ENCODE data around the gene VPS13C.
A peak's percentile ranks its signal among the peaks of the same experiment; 100 is the strongest.

VPS13C gene

GRCh38 chr15:62060113-62060895, at the start of gene VPS13C:
Gene VPS13C (minus strand): TSS chr15:62060447. CDS start chr15:62060374, 73 bp downstream.
- H3K9ac ChIP-seq (ENCODE audit: insufficient read length, low read depth) = peak within 1 kb of the TSS; percentile 88
- no peak for TF ChIP-seq SUZ12 (IDR thresholded peaks at IDR 0.05; ENCODE audit: extremely low read depth, insufficient read depth, insufficient read length)
- no peak for TF ChIP-seq ZNF274 (IDR thresholded peaks at IDR 0.05; ENCODE audit: low read depth, low read length)
- no peak for TF ChIP-seq YY1 (IDR thresholded peaks at IDR 0.05; ENCODE audit: insufficient read depth, insufficient read length)
- H3K27me3 ChIP-seq (ENCODE audit: insufficient read depth, insufficient read length) = peaks cover 59% of the 10 kb centered on the region
- no peaks in the 10 kb centered on the region for H3K36me3 ChIP-seq (ENCODE audit: insufficient read depth, insufficient read length, low read length)
- no peaks in the 10 kb centered on the region for H3K4me1 ChIP-seq (ENCODE audit: insufficient read depth, insufficient read length)
- H3K4me3 ChIP-seq (ENCODE audit: insufficient read length, low read depth) = peak within 1 kb of the TSS; percentile 61
- peak; percentile 85 for DNase-seq (ENCODE audit: low read depth, low spot score)
- no peaks in the 10 kb centered on the region for H3K9me3 ChIP-seq (ENCODE audit: insufficient read depth, low read length)

GRCh38 chr15:62109437-62109836, 49.2 kb upstream of the VPS13C start:
- TF ChIP-seq ZNF274 (IDR thresholded peaks at IDR 0.05; ENCODE audit: low read depth, low read length) = no peak
- TF ChIP-seq YY1 (IDR thresholded peaks at IDR 0.05; ENCODE audit: insufficient read depth, insufficient read length) = no peak
- TF ChIP-seq SUZ12 (IDR thresholded peaks at IDR 0.05; ENCODE audit: extremely low read depth, insufficient read depth, insufficient read length) = no peak
- Histone ChIP-seq H3K27me3 (ENCODE audit: insufficient read depth, insufficient read length) (no peaks in the 10 kb centered on the region), H3K9ac (ENCODE audit: insufficient read length, low read depth) (no peak overlapping the region), H3K4me1 (ENCODE audit: insufficient read depth, insufficient read length) (no peaks in the 10 kb centered on the region), H3K36me3 (ENCODE audit: insufficient read depth, insufficient read length, low read length) (no peaks in the 10 kb centered on the region), H3K4me3 (ENCODE audit: insufficient read length, low read depth) (no peak overlapping the region), H3K9me3 (ENCODE audit: insufficient read depth, low read length) (no peaks in the 10 kb centered on the region)
- no peak for DNase-seq (ENCODE audit: low read depth, low spot score)

GRCh38 chr15:62108411-62108810, 48.2 kb upstream of the VPS13C start:
- no peaks in the 10 kb centered on the region for H3K27me3 ChIP-seq (ENCODE audit: insufficient read depth, insufficient read length)
- H3K4me1 ChIP-seq (ENCODE audit: insufficient read depth, insufficient read length) = no peaks in the 10 kb centered on the region
- H3K9ac ChIP-seq (ENCODE audit: insufficient read length, low read depth) = no peak overlapping the region
- H3K4me3 ChIP-seq (ENCODE audit: insufficient read length, low read depth) = no peak overlapping the region
- DNase-seq (ENCODE audit: low read depth, low spot score) = no peak
- no peak for TF ChIP-seq SUZ12 (IDR thresholded peaks at IDR 0.05; ENCODE audit: extremely low read depth, insufficient read depth, insufficient read length)
- no peak for TF ChIP-seq ZNF274 (IDR thresholded peaks at IDR 0.05; ENCODE audit: low read depth, low read length)
- TF ChIP-seq YY1 (IDR thresholded peaks at IDR 0.05; ENCODE audit: insufficient read depth, insufficient read length) = no peak
- no peaks in the 10 kb centered on the region for H3K9me3 ChIP-seq (ENCODE audit: insufficient read depth, low read length)
- H3K36me3 ChIP-seq (ENCODE audit: insufficient read depth, insufficient read length, low read length) = no peaks in the 10 kb centered on the region

GRCh38 chr15:62107571-62108121, 47.4 kb upstream of the VPS13C start:
- no peak overlapping the region for H3K4me3 ChIP-seq (ENCODE audit: insufficient read length, low read depth)
- TF ChIP-seq SUZ12 (IDR thresholded peaks at IDR 0.05; ENCODE audit: extremely low read depth, insufficient read depth, insufficient read length) = no peak
- TF ChIP-seq YY1 (IDR thresholded peaks at IDR 0.05; ENCODE audit: insufficient read depth, insufficient read length) = no peak
- no peak for TF ChIP-seq ZNF274 (IDR thresholded peaks at IDR 0.05; ENCODE audit: low read depth, low read length)
- no peaks in the 10 kb centered on the region for H3K4me1 ChIP-seq (ENCODE audit: insufficient read depth, insufficient read length)
- no peaks in the 10 kb centered on the region for H3K9me3 ChIP-seq (ENCODE audit: insufficient read depth, low read length)
- no peak overlapping the region for H3K9ac ChIP-seq (ENCODE audit: insufficient read length, low read depth)
- no peaks in the 10 kb centered on the region for H3K27me3 ChIP-seq (ENCODE audit: insufficient read depth, insufficient read length)
- DNase-seq (ENCODE audit: low read depth, low spot score) = no peak
- H3K36me3 ChIP-seq (ENCODE audit: insufficient read depth, insufficient read length, low read length) = no peaks in the 10 kb centered on the region

GRCh38 chr15:62106096-62106495, 45.8 kb upstream of the VPS13C start:
- H3K36me3 ChIP-seq (ENCODE audit: insufficient read depth, insufficient read length, low read length) = no peaks in the 10 kb centered on the region
- DNase-seq (ENCODE audit: low read depth, low spot score) = no peak
- H3K9ac ChIP-seq (ENCODE audit: insufficient read length, low read depth) = no peak overlapping the region
- TF ChIP-seq ZNF274 (IDR thresholded peaks at IDR 0.05; ENCODE audit: low read depth, low read length) (no peak), YY1 (IDR thresholded peaks at IDR 0.05; ENCODE audit: insufficient read depth, insufficient read length) (no peak), SUZ12 (IDR thresholded peaks at IDR 0.05; ENCODE audit: extremely low read depth, insufficient read depth, insufficient read length) (no peak)
- no peak overlapping the region for H3K4me3 ChIP-seq (ENCODE audit: insufficient read length, low read depth)
- H3K4me1 ChIP-seq (ENCODE audit: insufficient read depth, insufficient read length) = no peaks in the 10 kb centered on the region
- H3K9me3 ChIP-seq (ENCODE audit: insufficient read depth, low read length) = no peaks in the 10 kb centered on the region
- H3K27me3 ChIP-seq (ENCODE audit: insufficient read depth, insufficient read length) = no peaks in the 10 kb centered on the region

- no peaks in the 10 kb centered on the region for H3K4me1 ChIP-seq (ENCODE audit: insufficient read depth, insufficient read length)
- TF ChIP-seq SUZ12 (IDR thresholded peaks at IDR 0.05; ENCODE audit: extremely low read depth, insufficient read depth, insufficient read length) (no peak), ZNF274 (IDR thresholded peaks at IDR 0.05; ENCODE audit: low read depth, low read length) (no peak), YY1 (IDR thresholded peaks at IDR 0.05; ENCODE audit: insufficient read depth, insufficient read length) (no peak)
- H3K4me3 ChIP-seq (ENCODE audit: insufficient read length, low read depth) = no peak overlapping the region
- no peaks in the 10 kb centered on the region for H3K9me3 ChIP-seq (ENCODE audit: insufficient read depth, low read length)
- no peaks in the 10 kb centered on the region for H3K27me3 ChIP-seq (ENCODE audit: insufficient read depth, insufficient read length)
- H3K9ac ChIP-seq (ENCODE audit: insufficient read length, low read depth) = no peak overlapping the region
- DNase-seq (ENCODE audit: low read depth, low spot score) = no peak
- H3K36me3 ChIP-seq (ENCODE audit: insufficient read depth, insufficient read length, low read length) = no peaks in the 10 kb centered on the region
Observed at GRCh38 chr15:62105266-62105665, 45.0 kb upstream of the VPS13C start.

GRCh38 chr15:62104846-62105245, 44.6 kb upstream of the VPS13C start:
- Histone ChIP-seq H3K36me3 (ENCODE audit: insufficient read depth, insufficient read length, low read length) (no peaks in the 10 kb centered on the region), H3K9me3 (ENCODE audit: insufficient read depth, low read length) (no peaks in the 10 kb centered on the region), H3K27me3 (ENCODE audit: insufficient read depth, insufficient read length) (no peaks in the 10 kb centered on the region), H3K4me3 (ENCODE audit: insufficient read length, low read depth) (no peak overlapping the region), H3K9ac (ENCODE audit: insufficient read length, low read depth) (no peak overlapping the region), H3K4me1 (ENCODE audit: insufficient read depth, insufficient read length) (no peaks in the 10 kb centered on the region)
- TF ChIP-seq ZNF274 (IDR thresholded peaks at IDR 0.05; ENCODE audit: low read depth, low read length) (no peak), SUZ12 (IDR thresholded peaks at IDR 0.05; ENCODE audit: extremely low read depth, insufficient read depth, insufficient read length) (no peak), YY1 (IDR thresholded peaks at IDR 0.05; ENCODE audit: insufficient read depth, insufficient read length) (no peak)
- DNase-seq (ENCODE audit: low read depth, low spot score) = no peak

Data from NT2/D1 (cell line).